ENCODE data around the gene DHX32.

DHX32 gene

GRCh38 chr10:125848371-125848770, 32.7 kb downstream of the DHX32 start:
- DNase-seq (ENCODE audit: low read depth) = no peak

- DNase-seq (ENCODE audit: low read depth) = no peak
Measured at GRCh38 chr10:125846894-125847293, 34.2 kb downstream of the DHX32 start.

GRCh38 chr10:125845617-125846016, 35.5 kb downstream of the DHX32 start:
- DNase-seq (ENCODE audit: low read depth) = no peak

GRCh38 chr10:125844751-125845221, 36.3 kb downstream of the DHX32 start:
- DNase-seq (ENCODE audit: low read depth) = no peak

- no peak for DNase-seq (ENCODE audit: low read depth)
Measured at GRCh38 chr10:125843603-125844329, 37.3 kb downstream of the DHX32 start.

- DNase-seq (ENCODE audit: low read depth) = no peak
Measured at GRCh38 chr10:125840955-125841354, 40.1 kb downstream of the DHX32 start.

- DNase-seq (ENCODE audit: low read depth) = no peak
Measured at GRCh38 chr10:125840406-125840805, 40.7 kb downstream of the DHX32 start.

- no peak for DNase-seq (ENCODE audit: low read depth)
Measured at GRCh38 chr10:125838802-125839575, 42.1 kb downstream of the DHX32 start.

GRCh38 chr10:125836746-125837145, 44.3 kb downstream of the DHX32 start:
- DNase-seq (ENCODE audit: low read depth) = no peak

GRCh38 chr10:125828311-125828710, 52.8 kb downstream of the DHX32 start:
- DNase-seq (ENCODE audit: low read depth) = no peak

- DNase-seq (ENCODE audit: low read depth) = no peak
Measured at GRCh38 chr10:125827133-125827532, 54.0 kb downstream of the DHX32 start.

GRCh38 chr10:125824736-125825135, 56.4 kb downstream of the DHX32 start:
- no peak for DNase-seq (ENCODE audit: low read depth)

- DNase-seq (ENCODE audit: low read depth) = no peak
Measured at GRCh38 chr10:125823663-125824251, 57.3 kb downstream of the DHX32 start.

GRCh38 chr10:125822878-125823662, 58.0 kb downstream of the DHX32 start, which contains the start of the genes BCCIP and UROS:
BCCIP (plus strand) TSS chr10:125823546; CDS start chr10:125823558, 12 bp downstream.
UROS (minus strand) TSS chr10:125823258; CDS start chr10:125816499, 6,759 bp downstream.
- DNase-seq (ENCODE audit: low read depth) = peak; percentile 85

GRCh38 chr10:125820701-125821100, 60.4 kb downstream of the DHX32 start:
- no peak for DNase-seq (ENCODE audit: low read depth)

- no peak for DNase-seq (ENCODE audit: low read depth)
Measured at GRCh38 chr10:125817337-125817946, 63.6 kb downstream of the DHX32 start.

GRCh38 chr10:125816548-125816947, 64.5 kb downstream of the DHX32 start:
- no peak for DNase-seq (ENCODE audit: low read depth)

GRCh38 chr10:125815764-125816163, 65.3 kb downstream of the DHX32 start:
- no peak for DNase-seq (ENCODE audit: low read depth)

- DNase-seq (ENCODE audit: low read depth) = no peak
Measured at GRCh38 chr10:125812128-125812750, 68.9 kb downstream of the DHX32 start.

GRCh38 chr10:125811251-125811650, 69.8 kb downstream of the DHX32 start:
- no peak for DNase-seq (ENCODE audit: low read depth)

- DNase-seq (ENCODE audit: low read depth) = no peak
Measured at GRCh38 chr10:125808047-125808446, 73.0 kb downstream of the DHX32 start.

Measured in T follicular helper cell (primary cell).